Trophoblast cell (in vitro differentiated cells and primary cell): Measurements from ENCODE around the gene VAPB.

Experiments used
- DNase-seq, 2 donors: peaks; one replicate each; pipeline ENCODE4 v3.0.0-alpha.2; 2016
- H2AFZ ChIP-seq: 2 replicates; pipeline ENCODE4 v1.6.1; 2013; ENCODE audit warnings: low read length, moderate library complexity, mild to moderate bottlenecking; ENCODE audit not compliant: insufficient read depth, poor library complexity
- H2AK5ac ChIP-seq: 2 replicates; pipeline ENCODE4 v1.6.1; 2013; ENCODE audit warnings: mild to moderate bottlenecking, low read length
- H2BK120ac ChIP-seq: 2 replicates; pipeline ENCODE4 v1.6.1; 2013; ENCODE audit warnings: low read length, mild to moderate bottlenecking, moderate library complexity; ENCODE audit not compliant: insufficient read depth, poor library complexity
- H2BK12ac ChIP-seq: 2 replicates; pipeline ENCODE4 v1.6.1; 2013; ENCODE audit warnings: mild to moderate bottlenecking, low read length, moderate library complexity
- H2BK5ac ChIP-seq: 2 replicates; pipeline ENCODE4 v1.6.1; 2013; ENCODE audit warnings: low read length, low read depth, moderate library complexity, mild to moderate bottlenecking; ENCODE audit not compliant: poor library complexity
- H3K14ac ChIP-seq: 2 replicates; pipeline ENCODE4 v1.6.1; 2013; ENCODE audit warnings: mild to moderate bottlenecking, low read length
- H3K18ac ChIP-seq: 2 replicates; pipeline ENCODE4 v1.6.1; 2013; ENCODE audit warnings: mild to moderate bottlenecking, low read length
- H3K23ac ChIP-seq: 2 replicates; pipeline ENCODE4 v1.6.1; 2013; ENCODE audit warnings: low read length
- H3K27ac ChIP-seq: 2 replicates; pipeline ENCODE4 v1.5.1; 2013; ENCODE audit warnings: low read depth, mild to moderate bottlenecking, inconsistent platforms, low read length, moderate library complexity
- H3K27me3 ChIP-seq: 2 replicates; pipeline ENCODE4 v1.6.1; 2013; ENCODE audit warnings: inconsistent platforms, mild to moderate bottlenecking, low read length, moderate library complexity; ENCODE audit not compliant: insufficient read depth
- H3K36me3 ChIP-seq, 2 experiments: 1 replicate in 1 of 2; 2 replicates in 1 of 2; pipeline ENCODE4 v1.6.1; 2013; ENCODE audit warnings: low read length in 2 of 2, mild to moderate bottlenecking in 2 of 2, moderate library complexity in 1 of 2; ENCODE audit not compliant: insufficient read depth in 2 of 2, control insufficient read depth in 1 of 2
- H3K4ac ChIP-seq: 2 replicates; pipeline ENCODE4 v1.6.1; 2013; ENCODE audit warnings: low read depth, mild to moderate bottlenecking, low read length, moderate library complexity
- H3K4me1 ChIP-seq, 2 experiments: 1 replicate in 1 of 2; 2 replicates in 1 of 2; pipeline ENCODE4 v1.6.1; 2013; ENCODE audit warnings: low read length in 2 of 2, mild to moderate bottlenecking in 2 of 2, moderate library complexity in 1 of 2; ENCODE audit not compliant: insufficient read depth in 2 of 2, control insufficient read depth in 1 of 2
- H3K4me2 ChIP-seq: 2 replicates; pipeline ENCODE4 v1.6.1; 2013; ENCODE audit warnings: inconsistent platforms, mild to moderate bottlenecking, low read length, moderate library complexity
- H3K4me3 ChIP-seq: 2 replicates; pipeline ENCODE4 v1.5.1; 2013; ENCODE audit warnings: mild to moderate bottlenecking, low read depth, low read length, inconsistent platforms
- H3K79me1 ChIP-seq: one replicate; pipeline ENCODE4 v1.6.1; 2013; ENCODE audit warnings: low read length
- H3K79me2 ChIP-seq: 2 replicates; pipeline ENCODE4 v1.6.1; 2013; ENCODE audit warnings: low read length, mild to moderate bottlenecking; ENCODE audit not compliant: control insufficient read depth, insufficient read depth, poor library complexity
- H3K9ac ChIP-seq: 2 replicates; pipeline ENCODE4 v1.6.1; 2013; ENCODE audit warnings: mild to moderate bottlenecking, low read length
- H3K9me3 ChIP-seq: 2 replicates; pipeline ENCODE4 v1.6.1; 2013; ENCODE audit warnings: low read depth, mild to moderate bottlenecking, control low read depth, inconsistent platforms, low read length; ENCODE audit not compliant: insufficient read depth
- H4K12ac ChIP-seq: 2 replicates; pipeline ENCODE4 v1.6.1; 2013; ENCODE audit warnings: low read depth, mild to moderate bottlenecking, low read length, moderate library complexity
- H4K8ac ChIP-seq: 2 replicates; pipeline ENCODE4 v1.6.1; 2013; ENCODE audit warnings: low read depth, mild to moderate bottlenecking, low read length, moderate library complexity
- H4K91ac ChIP-seq: one replicate; pipeline ENCODE4 v1.6.1; 2013; ENCODE audit warnings: low read depth, mild to moderate bottlenecking, low read length, moderate library complexity
- WGBS: extraction: QIAGEN DNeasy Blood & Tissue Kit; methylation state at CpG from one replicate; pipeline ENCODE4 v1.1.7; 2013; ENCODE audit warnings: missing lambda C conversion rate; ENCODE audit not compliant: insufficient read length, insufficient coverage; ENCODE audit errors: extremely low coverage; 5-methylcytosine and 5-hydroxymethylcytosine counted together

Gene VAPB

DNA sequence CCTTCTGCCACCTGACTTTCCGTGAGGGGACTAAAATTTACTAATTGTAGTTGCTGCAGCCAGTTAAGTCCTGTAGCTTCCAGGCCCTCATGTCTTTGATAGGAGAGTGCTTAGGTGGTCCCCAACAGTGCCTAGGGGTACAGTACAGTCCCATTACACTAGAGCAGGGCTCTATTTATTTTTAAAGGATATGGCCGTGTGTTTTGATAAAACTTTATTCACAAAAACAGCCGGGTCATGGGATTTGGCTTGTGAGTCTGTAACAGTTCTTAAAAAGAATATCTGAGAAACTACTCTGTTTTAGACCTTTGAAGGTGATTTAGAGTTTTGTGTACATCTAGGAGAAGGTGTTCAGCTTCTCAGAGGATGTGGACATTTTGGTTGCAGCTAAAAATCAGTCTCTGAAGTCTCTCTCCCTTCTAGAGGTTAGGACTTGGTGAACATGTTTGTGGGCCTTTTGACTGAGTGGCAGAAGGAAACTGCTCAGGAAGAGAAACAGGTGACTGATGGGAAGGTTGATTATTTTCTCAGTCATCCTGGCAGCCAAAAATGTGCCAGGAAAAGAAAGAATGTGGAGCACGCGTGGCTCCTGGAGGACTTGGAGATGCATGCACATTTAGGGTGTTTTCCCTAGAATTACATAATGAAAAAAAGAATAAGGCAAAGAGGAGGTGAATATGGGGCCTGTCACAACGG, 57.4 kb downstream of the VAPB start:
- Histone ChIP-seq H2AFZ (no peak overlapping the region), H3K27ac (no peak overlapping the region), H3K36me3 (peaks cover 18 to 25% of the 10 kb centered on the region in 2 experiments), H2BK120ac (no peak overlapping the region), H3K4me2 (no peak overlapping the region), H3K23ac (no peak overlapping the region), H4K91ac (no peak overlapping the region), H3K9me3 (no peaks in the 10 kb centered on the region), H4K8ac (no peak overlapping the region), H3K18ac (no peak overlapping the region), H3K79me1 (no peaks in the 10 kb centered on the region), H3K79me2 (no peaks in the 10 kb centered on the region), H4K12ac (no peak overlapping the region), H3K4me3 (no peak overlapping the region), H2BK12ac (no peak overlapping the region), H2BK5ac (no peak overlapping the region), H3K9ac (no peak overlapping the region), H3K4me1 (no peaks in the 10 kb centered on the region), H3K27me3 (no peaks in the 10 kb centered on the region), H3K14ac (no peak overlapping the region), H3K4ac (no peak overlapping the region), H2AK5ac (no peak overlapping the region)
- no CpG with 5 or more reads among the region's 6 CpGs for WGBS
- DNase-seq: no peak

- Histone ChIP-seq H4K8ac (no peak overlapping the region), H3K36me3 (peaks cover 18 to 25% of the 10 kb centered on the region in 2 experiments), H3K9me3 (no peaks in the 10 kb centered on the region), H3K4me1 (no peaks in the 10 kb centered on the region), H3K27me3 (no peaks in the 10 kb centered on the region), H4K91ac (no peak overlapping the region), H3K23ac (no peak overlapping the region), H4K12ac (no peak overlapping the region), H3K79me2 (no peaks in the 10 kb centered on the region), H2AK5ac (no peak overlapping the region), H3K14ac (no peak overlapping the region), H3K79me1 (no peaks in the 10 kb centered on the region), H3K4me2 (no peak overlapping the region), H3K18ac (no peak overlapping the region), H2BK120ac (no peak overlapping the region), H3K4me3 (peak overlapping the region; percentile 12), H2AFZ (no peak overlapping the region), H2BK5ac (no peak overlapping the region), H3K27ac (no peak overlapping the region), H3K9ac (no peak overlapping the region), H2BK12ac (no peak overlapping the region), H3K4ac (no peak overlapping the region)
- no peak for DNase-seq
- no CpG with 5 or more reads among the region's 7 CpGs for WGBS
These were observed 57.9 kb downstream of the VAPB start for GRCh38 chr20:58446960-58447265.

GRCh38 chr20:58447511-58448391, 58.7 kb downstream of the VAPB start:
- WGBS: no CpG with 5 or more reads among the region's 10 CpGs
- no peak overlapping the region for H4K8ac ChIP-seq
- peak; percentile 36 to 78 for DNase-seq

GRCh38 chr20:58448958-58449357, 59.9 kb downstream of the VAPB start:
- Histone ChIP-seq H2BK120ac (no peak overlapping the region), H2BK5ac (no peak overlapping the region), H3K36me3 (peaks cover 11 to 18% of the 10 kb centered on the region in 2 experiments), H3K9me3 (no peaks in the 10 kb centered on the region), H3K9ac (no peak overlapping the region), H3K18ac (no peak overlapping the region), H3K4ac (no peak overlapping the region), H3K79me1 (no peaks in the 10 kb centered on the region), H2BK12ac (no peak overlapping the region), H4K91ac (no peak overlapping the region), H3K23ac (no peak overlapping the region), H4K12ac (no peak overlapping the region), H4K8ac (no peak overlapping the region), H2AFZ (no peak overlapping the region), H3K4me1 (no peaks in the 10 kb centered on the region), H3K79me2 (no peaks in the 10 kb centered on the region), H3K27ac (no peak overlapping the region), H2AK5ac (no peak overlapping the region), H3K4me2 (no peak overlapping the region), H3K27me3 (no peaks in the 10 kb centered on the region), H3K4me3 (no peak overlapping the region), H3K14ac (no peak overlapping the region)
- no peak for DNase-seq
- WGBS: no CpG with 5 or more reads among the region's 4 CpGs

More at GRCh38 chr20:58447511-58448391, 58.7 kb downstream of the VAPB start:
- H3K79me1 ChIP-seq: no peaks in the 10 kb centered on the region
- H4K12ac ChIP-seq: no peak overlapping the region
- H3K9ac ChIP-seq: no peak overlapping the region
- H3K23ac ChIP-seq: no peak overlapping the region
- no peak overlapping the region for H2AFZ ChIP-seq
- H3K27me3 ChIP-seq: no peaks in the 10 kb centered on the region
- no peaks in the 10 kb centered on the region for H3K4me1 ChIP-seq
- no peak overlapping the region for H3K4me2 ChIP-seq
- H3K27ac ChIP-seq: no peak overlapping the region
- no peaks in the 10 kb centered on the region for H3K9me3 ChIP-seq
- H3K4me3 ChIP-seq: no peak overlapping the region
- no peak overlapping the region for H2AK5ac ChIP-seq
- no peak overlapping the region for H3K4ac ChIP-seq
- H2BK120ac ChIP-seq: no peak overlapping the region
- no peak overlapping the region for H2BK12ac ChIP-seq
- no peaks in the 10 kb centered on the region for H3K79me2 ChIP-seq
- no peak overlapping the region for H3K14ac ChIP-seq
- no peak overlapping the region for H2BK5ac ChIP-seq
- H4K91ac ChIP-seq: no peak overlapping the region
- peaks cover 14 to 22% of the 10 kb centered on the region in 2 experiments for H3K36me3 ChIP-seq
- H3K18ac ChIP-seq: no peak overlapping the region
